NCI-H446 treated with DMSO at 0.1 percent for 48 hours (cell line): ENCODE results near the gene ANAPC15.

Experiments used
- DNase-seq: peaks from one replicate; lab custom pipeline; 2025; lab: John Stamatoyannopoulos, UW

Gene ANAPC15

GRCh38 chr11:72085621-72086351 is 26.7 kb downstream of the ANAPC15 start:
- DNase-seq, result peak; percentile 71

GRCh38 chr11:72084965-72085364 is 27.5 kb downstream of the ANAPC15 start:
- peak; percentile 82 for DNase-seq

- DNase-seq, result peak; percentile 46
Observed at GRCh38 chr11:72084076-72084475, 28.4 kb downstream of the ANAPC15 start.

GRCh38 chr11:72083414-72083813 is 29.1 kb downstream of the ANAPC15 start:
- no peak for DNase-seq

- DNase-seq, result no peak
Observed at GRCh38 chr11:72081821-72082453, 30.6 kb downstream of the ANAPC15 start.

GRCh38 chr11:72081184-72081644 is 31.3 kb downstream of the ANAPC15 start:
- no peak for DNase-seq

- peak; percentile 100 for DNase-seq
Observed at GRCh38 chr11:72080326-72081183, 31.9 kb downstream of the ANAPC15 start, which contains the start of the genes LRRC51 and NUMA1. Gene LRRC51, plus strand, starts transcription at chr11:72080850. Its CDS starts 8,234 bp downstream, at chr11:72089084. Gene NUMA1, minus strand, starts transcription at chr11:72080542. Its CDS starts 44,599 bp downstream, at chr11:72035943.

- no peak for DNase-seq
Observed at GRCh38 chr11:72079819-72080325, 32.6 kb downstream of the ANAPC15 start.

- DNase-seq, result no peak
Observed at GRCh38 chr11:72078477-72078876, 34.0 kb downstream of the ANAPC15 start.

GRCh38 chr11:72075756-72076155 is 36.7 kb downstream of the ANAPC15 start:
- no peak for DNase-seq

- no peak for DNase-seq
Observed at GRCh38 chr11:72075109-72075508, 37.4 kb downstream of the ANAPC15 start.

- no peak for DNase-seq
Observed at GRCh38 chr11:72072348-72072747, 40.1 kb downstream of the ANAPC15 start.

GRCh38 chr11:72070491-72070890 is 42.0 kb downstream of the ANAPC15 start:
- no peak for DNase-seq

GRCh38 chr11:72069787-72070251 is 42.7 kb downstream of the ANAPC15 start:
- DNase-seq, result no peak

- no peak for DNase-seq
Observed at GRCh38 chr11:72069200-72069599, 43.3 kb downstream of the ANAPC15 start.

- no peak for DNase-seq
Observed at GRCh38 chr11:72067676-72068075, 44.8 kb downstream of the ANAPC15 start.

- no peak for DNase-seq
Observed at GRCh38 chr11:72067266-72067665, 45.2 kb downstream of the ANAPC15 start.

GRCh38 chr11:72066855-72067254 is 45.6 kb downstream of the ANAPC15 start:
- DNase-seq, result no peak

GRCh38 chr11:72061739-72062396 is 50.6 kb downstream of the ANAPC15 start:
- no peak for DNase-seq
